Retinal pigment epithelial cell (primary cell): ENCODE measurements around the gene MRPS34.

ENCODE experiments used
- DNase-seq: peaks from one replicate; pipeline ENCODE4 v3.0.0-alpha.2; 2010; ENCODE audit warnings: low read depth
- H3K4me3 ChIP-seq: 2 replicates; pipeline ENCODE4 v1.5.1; 2011; ENCODE audit warnings: mild to moderate bottlenecking, low read length, control low read depth, moderate library complexity
- TF ChIP-seq, protein P1 (sequence below): conservative IDR thresholded peaks from 2 replicates; pipeline ENCODE4 v1.5.1; 2011; ENCODE audit warnings: low read depth, low read length, control low read depth, inconsistent platforms

MRPS34 gene

DNA sequence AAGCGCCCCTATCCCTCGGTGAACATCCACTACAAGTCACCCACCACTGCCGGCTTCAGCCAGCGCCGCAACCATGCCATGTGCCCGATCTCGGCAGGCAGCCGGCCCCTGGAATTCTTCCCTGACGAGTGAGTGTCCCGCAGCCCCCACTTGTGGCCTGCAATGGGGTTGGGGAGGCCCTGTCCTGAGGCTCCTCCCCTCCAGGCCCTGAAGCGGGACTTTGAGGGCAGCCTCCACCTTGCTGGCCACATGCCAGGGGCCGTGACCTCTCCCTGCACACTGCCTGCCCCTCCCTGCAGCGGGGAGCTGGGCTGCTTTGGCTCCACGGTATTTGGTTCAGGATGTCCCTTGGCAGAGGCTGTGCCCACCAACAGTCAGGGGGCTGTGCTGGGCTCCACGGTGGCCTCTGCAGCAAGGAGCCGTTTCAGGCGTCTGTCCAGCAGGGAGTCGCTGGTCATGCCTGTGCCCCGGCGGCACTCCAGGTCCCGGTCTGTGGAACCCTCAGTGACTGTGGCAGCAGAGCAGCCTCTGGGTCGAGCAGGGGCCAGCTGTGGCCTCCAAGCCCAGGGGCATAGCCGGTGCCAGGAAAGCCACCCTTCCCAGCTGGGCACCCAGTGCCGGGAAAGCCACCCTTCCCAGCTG, 9.9 kb downstream of the MRPS34 start:
- no peak for DNase-seq
- H3K4me3 ChIP-seq, result no peak overlapping the region
- TF ChIP-seq, protein P1, sequence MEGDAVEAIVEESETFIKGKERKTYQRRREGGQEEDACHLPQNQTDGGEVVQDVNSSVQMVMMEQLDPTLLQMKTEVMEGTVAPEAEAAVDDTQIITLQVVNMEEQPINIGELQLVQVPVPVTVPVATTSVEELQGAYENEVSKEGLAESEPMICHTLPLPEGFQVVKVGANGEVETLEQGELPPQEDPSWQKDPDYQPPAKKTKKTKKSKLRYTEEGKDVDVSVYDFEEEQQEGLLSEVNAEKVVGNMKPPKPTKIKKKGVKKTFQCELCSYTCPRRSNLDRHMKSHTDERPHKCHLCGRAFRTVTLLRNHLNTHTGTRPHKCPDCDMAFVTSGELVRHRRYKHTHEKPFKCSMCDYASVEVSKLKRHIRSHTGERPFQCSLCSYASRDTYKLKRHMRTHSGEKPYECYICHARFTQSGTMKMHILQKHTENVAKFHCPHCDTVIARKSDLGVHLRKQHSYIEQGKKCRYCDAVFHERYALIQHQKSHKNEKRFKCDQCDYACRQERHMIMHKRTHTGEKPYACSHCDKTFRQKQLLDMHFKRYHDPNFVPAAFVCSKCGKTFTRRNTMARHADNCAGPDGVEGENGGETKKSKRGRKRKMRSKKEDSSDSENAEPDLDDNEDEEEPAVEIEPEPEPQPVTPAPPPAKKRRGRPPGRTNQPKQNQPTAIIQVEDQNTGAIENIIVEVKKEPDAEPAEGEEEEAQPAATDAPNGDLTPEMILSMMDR, result no peak

DNA sequence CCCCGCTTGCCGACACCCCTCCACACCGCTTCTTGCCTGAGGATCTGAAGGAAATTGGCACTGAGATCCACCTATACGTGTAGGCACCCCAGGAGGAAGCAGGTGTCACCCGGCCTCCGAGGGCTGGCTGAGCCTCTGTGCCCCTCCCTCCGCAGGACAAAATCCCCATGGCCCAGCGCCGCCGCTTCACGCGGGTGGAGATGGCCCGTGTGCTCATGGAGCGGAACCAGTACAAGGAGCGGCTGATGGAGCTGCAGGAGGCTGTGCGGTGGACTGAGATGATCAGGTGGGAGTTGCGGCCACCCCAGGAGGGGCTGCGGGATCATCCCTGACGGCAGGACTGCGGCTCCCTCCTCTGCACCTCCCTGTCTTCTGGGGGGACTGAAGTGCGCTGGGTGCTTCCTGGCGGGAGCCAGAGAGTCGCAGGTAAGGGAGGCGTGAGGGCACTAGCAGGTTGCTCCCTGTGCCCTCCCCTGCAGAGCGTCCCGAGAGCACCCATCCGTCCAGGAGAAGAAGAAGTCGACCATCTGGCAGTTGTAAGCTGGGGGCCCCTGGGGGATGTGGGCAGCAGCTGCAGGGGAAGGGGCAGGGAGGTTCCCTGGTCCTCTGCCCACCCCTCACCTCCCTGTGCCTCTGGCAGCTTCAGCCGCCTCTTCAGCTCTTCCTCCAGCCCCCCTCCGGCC, 10.6 kb downstream of the MRPS34 start:
- H3K4me3 ChIP-seq, result no peak overlapping the region
- no peak for DNase-seq
- TF ChIP-seq, protein P1, result no peak

DNA sequence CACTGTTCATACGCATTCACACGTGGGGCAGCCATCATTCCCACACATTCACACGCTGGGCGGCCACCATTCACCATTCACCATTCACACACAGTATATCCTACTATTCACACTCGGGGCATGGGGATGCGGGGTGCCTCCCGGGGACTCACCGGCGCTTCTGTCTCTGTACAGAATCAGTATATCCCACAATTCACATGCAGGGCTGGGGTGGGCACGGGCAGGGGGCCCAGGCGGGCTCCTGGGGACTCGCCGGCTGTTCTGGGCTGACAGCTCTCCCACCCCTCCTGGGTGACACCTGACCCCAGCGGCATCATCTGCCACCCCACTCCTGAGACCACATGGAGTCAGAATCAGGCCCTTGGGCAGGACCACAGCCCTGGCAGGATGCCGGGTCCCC, 11.2 kb downstream of the MRPS34 start:
- H3K4me3 ChIP-seq, result no peak overlapping the region
- TF ChIP-seq, protein P1, result no peak
- DNase-seq, result no peak

DNA sequence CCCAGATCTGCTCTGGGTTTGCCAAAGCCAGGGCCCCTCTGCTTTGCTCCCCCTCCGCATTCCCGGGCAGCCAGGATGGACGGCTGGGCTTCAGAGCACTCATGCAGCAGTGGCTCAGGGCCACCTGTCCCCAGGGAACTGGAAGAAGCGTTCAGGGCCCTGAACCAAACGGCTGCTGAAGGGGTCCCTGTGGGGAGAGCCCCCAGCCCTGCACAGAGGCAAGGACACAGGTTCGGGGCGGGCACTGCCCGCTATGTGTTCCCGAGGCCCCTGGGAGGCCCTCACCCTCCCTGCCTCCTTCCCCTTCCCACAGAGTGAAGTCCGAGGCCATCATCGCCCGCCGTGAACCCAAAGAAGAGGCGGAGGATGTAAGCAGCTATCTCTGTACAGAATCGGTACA, 12.0 kb downstream of the MRPS34 start:
- DNase-seq, result no peak
- TF ChIP-seq, protein P1, result no peak
- H3K4me3 ChIP-seq, result no peak overlapping the region

DNA sequence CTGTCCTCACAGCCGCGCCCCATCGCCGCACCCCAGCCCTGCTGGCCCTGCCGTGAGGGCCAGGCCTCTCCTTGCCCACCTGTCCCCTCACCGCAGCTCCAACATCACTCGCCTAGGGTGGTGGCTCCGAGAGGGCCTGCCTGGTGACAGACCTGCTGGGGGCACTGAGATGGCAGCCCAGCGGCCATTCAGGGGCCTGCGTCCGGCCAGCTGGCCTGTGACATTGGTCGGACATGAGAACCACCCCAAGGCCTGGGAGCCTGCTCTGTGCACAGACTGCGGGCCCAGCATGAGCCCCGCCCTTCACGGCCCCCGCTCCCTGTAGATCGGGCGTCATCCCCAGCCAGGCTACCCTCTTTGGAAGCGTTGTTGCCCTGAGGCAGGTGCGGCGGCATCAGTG, 13.4 kb downstream of the MRPS34 start:
- TF ChIP-seq, protein P1, result no peak
- no peak overlapping the region for H3K4me3 ChIP-seq
- DNase-seq, result no peak

DNA sequence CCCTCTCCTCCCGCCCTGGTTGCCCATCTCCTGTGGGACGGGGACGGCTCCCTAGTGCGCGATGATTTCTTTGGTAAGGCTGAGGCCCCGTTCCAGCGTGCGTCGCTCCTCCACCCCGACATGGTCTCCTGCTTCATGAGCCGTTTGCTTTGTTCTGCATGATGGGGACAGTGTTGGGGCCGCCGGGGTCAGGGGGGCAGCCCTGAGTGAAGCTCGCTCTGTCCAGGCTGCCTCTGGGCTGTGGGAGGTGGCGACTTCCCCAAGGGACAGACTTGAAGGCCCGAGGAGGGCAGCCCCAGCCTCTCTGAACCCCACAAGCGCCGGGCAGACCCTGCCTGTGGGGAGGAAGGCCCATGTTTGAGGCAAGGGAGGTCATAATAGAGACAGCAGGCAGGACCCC, 14.0 kb downstream of the MRPS34 start:
- no peak for DNase-seq

More for the DNA sequence above, 14.0 kb downstream of the MRPS34 start:
- H3K4me3 ChIP-seq, result no peak overlapping the region
- TF ChIP-seq, protein P1, result no peak
